ENCODE data around the gene LRRC4B.
"Not testable (repeated sequence)": the region's sequence is repeated elsewhere in the genome, so short reads cannot be mapped to it uniquely, and the experiment has no call there.

The LRRC4B gene

GRCh38 chr19:50567882-50568727, at the start of gene LRRC4B:
LRRC4B (minus strand) TSS chr19:50568435; CDS start chr19:50548838, 19,597 bp downstream.
- no peak within 1 kb of the TSS for H3K27ac ChIP-seq (ENCODE audit: poor library complexity, severe bottlenecking)
- TF ChIP-seq CTCF (IDR thresholded peaks at IDR 0.05; ENCODE audit: poor library complexity, severe bottlenecking): no peak
- no peak for ATAC-seq (ENCODE audit: low read depth)
- H3K4me3 ChIP-seq (ENCODE audit: severe bottlenecking): no peak within 1 kb of the TSS
- no peaks in the 10 kb centered on the region for H3K9me3 ChIP-seq (ENCODE audit: severe bottlenecking)
- peaks cover 53% of the 10 kb centered on the region for H3K27me3 ChIP-seq (ENCODE audit: insufficient read depth, poor library complexity, severe bottlenecking)
- no peaks in the 10 kb centered on the region for H3K4me1 ChIP-seq (ENCODE audit: insufficient read depth, poor library complexity, severe bottlenecking)
- DNase-seq (ENCODE audit: low spot score): no peak
- no peaks in the 10 kb centered on the region for H3K36me3 ChIP-seq (ENCODE audit: low read depth)

- H3K4me1 ChIP-seq (ENCODE audit: insufficient read depth, poor library complexity, severe bottlenecking); H3K36me3 ChIP-seq (ENCODE audit: low read depth); H3K27me3 ChIP-seq (ENCODE audit: insufficient read depth, poor library complexity, severe bottlenecking); H3K27ac ChIP-seq (ENCODE audit: poor library complexity, severe bottlenecking); H3K9me3 ChIP-seq (ENCODE audit: severe bottlenecking); ATAC-seq (ENCODE audit: low read depth); DNase-seq (ENCODE audit: low spot score); H3K4me3 ChIP-seq (ENCODE audit: severe bottlenecking): not testable (repeated sequence)
Observed at GRCh38 chr19:50612504-50613404, 44.5 kb upstream of the LRRC4B start.

- peak; percentile 77 for DNase-seq (ENCODE audit: low spot score)
- no peaks in the 10 kb centered on the region for H3K4me1 ChIP-seq (ENCODE audit: insufficient read depth, poor library complexity, severe bottlenecking)
- no peaks in the 10 kb centered on the region for H3K27me3 ChIP-seq (ENCODE audit: insufficient read depth, poor library complexity, severe bottlenecking)
- H3K36me3 ChIP-seq (ENCODE audit: low read depth): no peaks in the 10 kb centered on the region
- no peak overlapping the region for H3K27ac ChIP-seq (ENCODE audit: poor library complexity, severe bottlenecking)
- peak; percentile 82 for ATAC-seq (ENCODE audit: low read depth)
- TF ChIP-seq CTCF (IDR thresholded peaks at IDR 0.05; ENCODE audit: poor library complexity, severe bottlenecking): peak; percentile 48
- H3K9me3 ChIP-seq (ENCODE audit: severe bottlenecking): no peaks in the 10 kb centered on the region
- no peak overlapping the region for H3K4me3 ChIP-seq (ENCODE audit: severe bottlenecking)
Observed at GRCh38 chr19:50607874-50608785, 39.9 kb upstream of the LRRC4B start.

- Histone ChIP-seq H3K9me3 (ENCODE audit: severe bottlenecking) (no peaks in the 10 kb centered on the region), H3K27ac (ENCODE audit: poor library complexity, severe bottlenecking) (no peak overlapping the region), H3K4me1 (ENCODE audit: insufficient read depth, poor library complexity, severe bottlenecking) (no peaks in the 10 kb centered on the region), H3K4me3 (ENCODE audit: severe bottlenecking) (no peak overlapping the region), H3K36me3 (ENCODE audit: low read depth) (no peaks in the 10 kb centered on the region), H3K27me3 (ENCODE audit: insufficient read depth, poor library complexity, severe bottlenecking) (no peaks in the 10 kb centered on the region)
- no peak for DNase-seq (ENCODE audit: low spot score)
- no peak for ATAC-seq (ENCODE audit: low read depth)
- no peak for TF ChIP-seq CTCF (IDR thresholded peaks at IDR 0.05; ENCODE audit: poor library complexity, severe bottlenecking)
Observed at GRCh38 chr19:50607388-50607787, 39.2 kb upstream of the LRRC4B start.

Data from RWPE2 (cell line).